Eye (tissue), 1 donor: Measurements from ENCODE around the gene RPUSD4.

Experiments used
- DNase-seq: peaks from one replicate; pipeline ENCODE4 v3.0.0-alpha.2; 2015

Gene RPUSD4

DNA sequence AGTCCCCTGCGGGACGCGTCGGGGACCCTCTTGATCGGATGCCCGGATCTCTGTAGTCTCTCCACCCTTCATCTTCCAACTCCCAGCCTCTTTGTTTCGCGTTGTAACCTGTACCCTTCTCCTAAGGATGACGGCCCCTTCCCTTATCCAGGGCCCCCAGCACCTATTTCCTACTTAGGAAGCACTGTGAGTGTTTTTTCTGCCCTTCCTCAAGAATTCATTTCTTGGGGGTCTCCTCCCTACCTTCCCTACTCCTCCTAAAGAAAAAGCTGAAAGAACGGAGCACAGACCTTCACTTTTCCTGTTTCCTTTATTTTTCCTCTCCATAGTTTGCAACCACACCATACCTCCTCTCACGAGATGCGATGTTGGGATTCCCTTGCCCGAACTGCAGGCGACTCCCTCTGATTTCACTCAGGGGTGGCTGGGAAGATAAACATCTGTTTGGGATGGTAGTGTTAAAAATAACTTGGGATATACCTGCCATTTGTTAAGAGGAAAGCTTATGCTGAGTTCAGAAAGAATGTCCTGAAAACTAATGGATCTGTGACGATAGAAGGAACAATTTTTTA lies 725 bp upstream of the RPUSD4 start:
- DNase-seq: no peak

DNA sequence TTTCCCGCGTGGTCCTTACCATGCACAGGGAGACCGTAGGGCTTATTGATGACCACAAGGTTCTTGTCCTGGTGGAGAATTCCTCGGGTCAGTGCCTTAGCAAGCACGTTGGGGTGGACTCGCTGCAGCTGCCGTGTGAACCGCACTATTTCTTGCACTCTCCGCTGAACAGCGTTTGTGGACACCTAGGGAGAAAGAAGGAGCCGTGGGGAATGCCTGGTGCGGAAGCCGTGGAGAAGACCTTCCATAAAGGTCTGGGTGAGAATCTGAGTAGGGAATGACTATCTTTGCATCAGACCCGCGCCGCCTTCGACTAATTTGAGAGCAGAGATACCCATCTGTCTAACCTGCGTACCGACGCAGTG lies 597 bp downstream of the RPUSD4 start:
- no peak for DNase-seq

DNA sequence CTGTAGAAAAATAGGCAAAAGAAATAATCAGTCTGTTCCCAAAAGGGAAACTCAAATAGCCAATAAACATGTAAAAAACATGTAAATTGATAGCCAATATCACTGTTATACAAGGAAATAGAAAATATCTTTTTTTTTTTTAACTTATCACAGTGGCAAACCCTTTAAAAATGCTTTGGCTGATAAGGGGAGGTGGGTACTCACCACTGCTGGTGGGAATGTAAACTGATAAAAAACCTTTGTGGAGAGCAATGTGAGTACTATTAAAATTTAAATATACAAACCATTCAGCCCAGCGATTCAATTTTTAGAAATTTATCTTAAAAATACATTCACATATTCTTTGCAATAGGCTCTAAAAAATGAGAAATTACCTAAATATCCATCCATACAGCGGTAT lies 3.6 kb downstream of the RPUSD4 start:
- DNase-seq: no peak

DNA sequence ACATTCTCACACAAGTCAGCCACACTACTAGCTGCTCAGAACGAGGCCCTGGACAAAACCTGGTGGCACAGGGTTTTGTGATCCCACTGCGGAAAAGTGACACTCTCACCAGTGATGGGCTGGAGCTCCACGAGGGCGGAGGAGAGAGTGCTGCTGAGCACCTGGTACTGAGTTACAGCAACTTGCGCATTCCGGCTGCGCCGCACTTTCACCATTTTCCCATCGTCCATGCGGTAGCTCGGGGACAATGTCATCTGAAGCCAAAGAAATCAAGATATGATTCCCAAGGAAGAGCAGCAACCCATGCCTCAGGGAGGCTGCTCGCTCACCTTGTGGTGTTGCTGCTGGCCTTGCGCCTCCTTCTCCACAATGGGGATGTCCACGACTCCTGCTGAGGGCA lies 6.1 kb downstream of the RPUSD4 start:
- no peak for DNase-seq

DNA sequence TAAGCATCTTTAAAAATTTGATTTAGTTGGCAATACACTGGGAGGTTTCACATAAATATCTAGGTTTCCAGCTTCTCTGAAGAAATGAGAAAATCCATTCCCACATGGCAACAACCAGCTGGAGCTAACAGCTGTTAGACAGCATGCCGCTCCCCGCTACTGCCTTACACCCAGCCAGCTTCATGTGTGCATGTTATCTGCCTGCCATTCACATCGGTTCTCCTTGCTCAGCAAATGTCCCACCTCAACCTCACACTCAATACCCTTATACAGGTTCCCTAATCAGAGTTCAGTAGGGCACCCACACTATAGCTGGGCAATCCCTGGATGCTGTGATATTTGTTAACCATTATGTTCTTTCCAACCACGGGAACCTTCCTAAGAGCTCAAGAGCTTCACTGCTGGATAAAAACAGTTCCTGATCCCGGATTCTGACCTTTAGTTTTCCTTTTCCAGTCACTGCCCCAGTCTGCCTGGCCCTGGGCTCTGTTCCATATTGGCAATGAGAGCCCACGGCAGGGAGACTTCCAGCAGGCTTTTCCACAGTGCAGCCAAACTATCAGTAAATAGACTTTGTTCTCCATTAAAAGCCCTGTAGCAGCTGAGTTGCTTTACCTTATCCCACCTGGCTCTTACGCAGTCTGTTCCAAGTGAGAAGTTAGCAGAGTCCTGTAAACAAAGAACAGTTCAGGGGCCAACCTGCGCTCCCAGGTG lies 8.6 kb downstream of the RPUSD4 start:
- DNase-seq: no peak

DNA sequence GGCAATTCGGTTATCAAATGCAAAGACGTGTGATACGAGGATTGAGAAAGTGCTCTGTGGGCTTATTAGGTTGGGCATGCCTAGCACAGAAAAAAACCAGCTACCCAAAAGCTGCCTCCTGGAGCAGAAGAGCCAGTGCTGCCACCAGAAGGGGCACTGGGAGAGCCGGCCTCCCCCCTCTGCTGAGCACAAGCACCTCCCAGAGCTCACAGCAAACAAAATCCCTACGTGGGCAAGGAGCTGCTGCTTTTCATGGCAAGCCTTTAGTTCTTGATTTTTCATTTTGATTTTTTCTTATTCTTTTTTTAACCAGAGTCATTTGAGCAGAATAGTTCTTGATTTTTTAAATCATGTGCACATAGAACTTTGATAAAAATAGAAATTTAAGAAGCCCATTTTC lies 12.8 kb downstream of the RPUSD4 start:
- DNase-seq: no peak

DNA sequence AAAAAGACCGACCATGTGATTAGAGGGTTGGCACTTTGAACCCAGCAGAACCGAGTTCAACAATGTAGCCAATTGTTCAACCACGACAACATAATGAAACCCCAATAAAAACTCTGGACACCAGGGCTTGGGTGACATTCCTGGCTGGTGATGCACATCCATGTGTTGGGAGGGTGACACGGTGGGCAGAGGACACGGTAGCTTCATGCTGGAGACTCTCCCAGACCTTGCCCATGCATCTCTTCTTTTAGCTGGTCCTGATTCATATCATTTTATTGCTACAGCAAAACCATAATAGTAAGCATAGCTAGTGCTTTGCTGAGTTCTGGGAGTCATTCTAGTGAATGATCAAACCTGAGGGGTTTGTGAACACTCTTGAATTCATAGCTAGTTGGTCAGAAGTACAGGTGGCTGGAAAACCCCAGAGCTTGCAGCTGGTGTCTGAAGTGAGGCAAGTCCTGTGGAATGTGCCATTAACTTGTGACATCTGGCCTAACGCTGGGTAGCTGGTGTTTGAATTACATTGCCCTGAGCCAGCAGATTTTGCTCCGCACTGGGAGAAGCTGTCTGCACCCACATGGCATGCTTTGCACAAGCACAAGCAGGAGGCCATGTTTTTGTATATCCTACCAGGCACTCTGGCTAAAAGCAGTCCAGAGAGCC lies 14.0 kb downstream of the RPUSD4 start:
- no peak for DNase-seq

DNA sequence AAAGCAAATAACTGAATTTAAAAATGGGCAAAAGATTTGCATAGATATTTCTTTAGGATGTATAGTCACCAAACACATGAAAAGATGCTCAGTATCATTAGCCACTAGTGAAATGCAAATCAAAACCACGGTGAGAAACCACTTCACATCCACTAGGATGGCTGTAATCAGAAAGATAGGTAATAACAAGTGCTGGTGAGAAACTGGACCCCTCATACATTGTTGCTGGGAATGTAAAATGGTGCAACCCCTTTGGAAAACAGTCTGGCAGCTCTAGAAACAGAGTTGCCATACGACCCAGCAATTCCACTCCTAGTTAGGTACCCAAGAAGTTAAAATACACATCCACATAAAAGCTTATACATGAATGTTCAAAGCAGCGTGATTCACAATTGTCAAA lies 16.3 kb downstream of the RPUSD4 start:
- DNase-seq: no peak

DNA sequence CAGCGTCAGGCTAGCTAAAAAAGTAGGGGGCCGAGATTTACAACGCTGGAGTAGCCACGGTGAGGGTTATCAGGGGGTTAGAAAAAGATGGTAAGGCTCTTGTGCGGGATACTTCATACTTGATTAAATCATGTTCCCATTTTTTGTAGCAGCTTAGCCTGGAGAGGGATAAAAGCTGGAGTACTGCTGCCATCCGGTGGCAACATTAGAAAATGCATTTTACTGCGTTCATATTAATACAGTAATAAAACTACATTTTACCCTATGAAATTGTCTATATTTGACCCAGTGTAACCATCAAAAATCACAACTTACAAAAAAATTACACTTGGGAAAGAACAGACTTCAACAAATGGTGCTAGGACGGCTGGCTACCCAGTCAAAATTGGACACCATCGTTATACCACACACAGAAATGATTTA lies 17.3 kb downstream of the RPUSD4 start:
- peak; percentile 89 for DNase-seq

DNA sequence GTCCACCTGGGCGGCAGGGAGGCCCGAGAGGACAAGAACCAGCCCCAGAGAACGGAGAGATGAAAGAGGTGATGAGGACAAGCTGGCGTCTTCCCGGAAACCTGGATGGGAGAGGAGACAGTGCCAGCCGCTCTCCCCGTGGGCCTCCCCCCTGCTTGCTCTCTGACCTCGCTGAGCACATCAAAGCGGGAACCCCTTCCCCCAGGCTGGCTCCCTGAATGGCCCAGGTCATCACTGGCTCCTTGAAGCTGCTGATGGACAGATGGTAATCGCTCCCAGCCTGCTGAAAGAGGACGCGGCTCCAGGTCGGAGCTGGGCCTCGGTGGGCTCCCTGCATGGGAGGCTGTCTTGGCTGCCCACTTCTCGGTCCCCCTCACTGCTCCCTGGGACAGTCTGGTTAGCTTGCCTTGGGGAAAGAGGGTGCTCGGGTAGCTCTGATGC lies 18.4 kb downstream of the RPUSD4 start:
- DNase-seq: no peak

DNA sequence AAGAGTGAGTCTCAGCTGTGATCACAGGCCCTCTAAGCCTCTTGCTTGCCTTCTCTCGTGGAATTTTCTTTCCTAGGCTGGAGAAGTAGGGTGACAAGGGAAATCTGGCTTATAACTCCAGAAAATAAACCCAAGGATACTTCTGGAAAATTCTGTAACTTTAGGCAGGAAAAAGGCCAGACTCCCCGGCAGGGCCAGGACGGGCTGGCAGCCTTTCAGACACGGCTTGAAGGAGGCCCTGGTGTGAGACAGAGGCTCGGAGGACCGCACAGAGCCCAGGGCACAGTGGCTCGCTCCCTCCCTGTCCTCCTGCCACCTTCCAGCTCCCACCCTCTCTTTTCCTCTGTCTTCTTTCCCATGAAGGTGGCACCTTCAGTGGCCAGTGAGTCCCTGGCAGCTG lies 19.1 kb downstream of the RPUSD4 start:
- no peak for DNase-seq

DNA sequence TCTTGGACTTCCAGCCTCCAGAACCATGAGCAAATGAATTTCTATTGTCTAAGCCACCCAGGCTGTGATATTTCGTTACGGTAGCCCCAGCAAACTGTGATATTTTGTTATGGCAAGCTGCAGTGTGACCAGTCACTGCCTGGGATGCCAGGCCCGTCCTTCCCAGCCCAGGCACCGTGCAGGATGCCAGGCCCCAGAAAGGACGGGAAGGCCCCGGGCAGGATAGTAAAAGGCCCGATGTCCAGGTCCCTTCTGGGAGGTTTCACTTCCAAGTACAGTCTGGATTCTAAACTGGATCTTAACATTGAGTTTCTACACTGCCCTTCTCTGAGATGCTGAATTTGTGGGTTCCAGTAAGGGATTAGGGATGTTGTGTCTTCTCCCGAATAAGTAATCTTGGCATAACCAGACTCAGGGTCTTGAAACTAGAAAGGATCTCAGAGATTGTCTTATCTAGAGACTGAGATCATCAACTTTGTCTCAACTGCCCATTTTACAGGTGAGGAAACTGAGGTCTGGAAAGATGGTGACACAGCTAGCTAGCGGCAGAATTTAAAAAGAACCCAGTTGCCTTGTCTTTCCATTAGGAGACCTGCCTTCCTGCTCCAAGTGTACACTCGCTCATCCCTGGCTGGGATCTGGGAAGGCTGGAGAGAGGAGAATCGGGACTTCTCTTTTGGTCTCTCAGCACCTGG lies 19.9 kb downstream of the RPUSD4 start:
- DNase-seq: no peak

DNA sequence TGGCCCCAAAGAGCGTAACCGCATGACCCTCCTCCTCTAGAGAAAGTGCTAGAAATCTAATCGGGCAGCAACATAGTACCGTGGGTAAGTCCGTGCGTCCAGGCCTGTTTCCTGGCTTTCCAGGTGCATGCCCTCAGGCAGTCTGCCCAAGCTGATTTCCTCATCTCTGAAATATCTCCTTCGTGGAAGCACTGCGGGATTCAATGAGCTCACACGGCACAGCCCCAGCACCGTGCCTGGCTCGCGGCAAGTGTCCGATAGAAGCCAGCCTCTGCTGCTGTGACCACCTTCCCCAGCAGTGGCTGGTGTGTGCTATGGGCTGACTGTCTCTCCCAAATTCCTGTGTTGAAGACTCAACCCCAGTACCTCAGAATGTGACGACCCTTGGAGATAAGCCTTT lies 20.7 kb downstream of the RPUSD4 start:
- no peak for DNase-seq

DNA sequence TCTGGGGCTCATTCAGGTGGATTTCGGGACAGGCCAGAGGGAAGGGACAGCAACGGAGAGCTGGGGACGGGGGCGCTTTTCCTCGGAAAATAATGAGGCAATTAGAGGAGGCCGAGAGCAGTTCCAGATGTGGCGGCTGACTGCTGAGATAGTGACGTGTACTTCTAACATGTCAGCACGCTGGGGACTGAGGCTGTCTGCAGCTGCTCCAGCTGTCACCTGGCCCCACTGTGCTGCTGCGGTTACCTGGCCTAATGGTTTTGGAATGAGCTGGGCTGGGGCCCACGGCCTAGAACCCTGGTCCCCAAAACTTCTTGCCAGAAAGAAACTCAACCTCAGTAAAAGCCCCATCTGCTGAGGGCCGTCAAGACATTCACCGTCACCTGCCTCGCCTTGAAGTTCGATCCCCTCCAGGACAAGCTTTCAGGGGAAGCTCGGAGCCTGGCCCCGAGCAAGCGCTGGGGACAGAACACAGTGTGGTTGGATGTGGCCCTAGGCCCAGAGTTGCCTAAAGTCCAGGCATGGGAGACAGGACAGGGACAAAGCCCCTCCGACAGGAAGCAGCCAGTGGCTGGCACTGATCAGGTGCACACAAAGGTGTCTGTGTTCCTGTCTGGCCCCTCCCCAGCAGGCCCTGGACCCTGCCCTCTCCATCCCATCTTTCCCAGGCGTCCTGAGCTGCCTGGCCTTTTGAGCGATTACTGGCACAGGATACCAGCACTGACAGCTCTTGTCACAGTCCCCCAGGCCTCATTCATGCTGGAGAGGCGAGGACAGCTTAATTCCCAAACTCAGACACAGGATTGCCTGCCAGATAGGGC lies 22.1 kb downstream of the RPUSD4 start:
- DNase-seq: no peak

DNA sequence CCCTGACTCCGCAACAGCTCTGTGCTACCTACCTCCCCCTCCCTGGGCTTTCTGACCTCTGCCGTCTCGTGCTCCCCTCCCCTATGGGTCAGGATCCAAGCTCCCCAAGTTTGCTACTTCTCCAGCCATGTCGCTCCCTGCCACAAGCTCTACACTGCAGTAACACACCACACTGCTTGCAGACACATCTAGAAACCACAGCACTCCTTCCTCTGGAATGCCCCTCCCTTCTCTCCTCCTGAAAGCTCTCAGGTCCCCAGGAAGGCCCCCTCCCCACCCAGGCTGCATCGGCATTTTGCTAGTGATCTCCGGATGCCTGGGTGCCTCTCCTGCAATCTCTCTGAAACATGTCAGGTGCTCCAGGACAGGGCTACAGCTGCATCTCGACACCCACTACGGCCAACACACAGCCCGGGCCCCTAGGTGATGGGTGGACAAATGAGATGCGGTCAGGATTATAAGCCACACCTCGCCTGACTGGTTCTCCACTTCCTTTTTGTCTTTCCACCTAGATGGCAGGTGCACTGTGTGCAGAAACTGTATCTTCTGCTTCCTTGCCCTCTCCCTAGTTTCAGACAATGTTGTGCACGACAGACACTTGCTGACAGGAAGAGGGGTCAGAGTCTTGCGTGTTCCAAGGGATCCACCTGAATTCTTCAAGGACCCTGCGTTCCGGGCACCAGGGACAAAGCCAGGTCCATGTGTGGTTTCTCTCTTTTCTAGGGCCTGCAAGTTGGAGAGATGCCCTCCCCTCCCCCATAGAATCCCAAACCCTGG lies 22.9 kb downstream of the RPUSD4 start:
- no peak for DNase-seq

DNA sequence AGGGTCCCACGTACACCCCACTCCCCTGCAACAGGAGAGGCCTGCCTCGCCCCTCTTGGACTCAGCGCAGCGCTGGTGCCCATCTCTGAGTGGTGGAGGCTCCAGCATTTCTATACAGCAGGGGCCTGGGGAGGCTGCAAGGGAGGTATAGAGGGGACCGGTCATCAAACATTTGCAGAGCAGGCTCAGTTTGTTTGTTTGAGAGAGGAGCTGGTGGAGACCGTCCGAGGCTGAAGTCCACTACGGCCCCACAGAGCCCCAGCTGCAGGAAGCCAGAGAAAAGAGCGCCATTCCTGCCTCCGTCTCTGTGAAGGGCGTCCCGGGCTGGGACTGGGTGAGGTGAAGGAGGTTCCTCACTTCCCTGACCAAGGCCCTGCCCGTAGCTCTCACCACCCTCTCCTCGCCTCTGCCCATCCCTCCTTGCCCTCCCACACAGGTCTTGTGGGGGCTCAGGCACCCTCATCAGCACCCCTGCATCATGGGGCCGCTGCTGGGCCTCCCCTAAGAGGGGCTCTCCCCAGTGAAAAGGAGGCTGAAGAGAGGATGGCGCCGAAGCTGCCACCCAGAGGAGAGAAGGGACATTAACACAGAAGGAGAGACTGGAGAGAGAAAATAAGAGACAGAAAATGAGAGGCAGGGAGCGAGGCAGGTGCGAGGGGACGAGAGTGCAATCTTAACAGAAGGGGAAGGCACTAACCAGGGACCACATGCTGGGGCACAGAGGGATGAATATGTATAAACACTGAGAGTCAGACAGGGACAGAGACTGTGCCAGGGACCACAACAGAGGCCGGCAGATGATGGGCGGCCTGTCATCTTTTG lies 24.5 kb downstream of the RPUSD4 start:
- DNase-seq: peak; percentile 54

DNA sequence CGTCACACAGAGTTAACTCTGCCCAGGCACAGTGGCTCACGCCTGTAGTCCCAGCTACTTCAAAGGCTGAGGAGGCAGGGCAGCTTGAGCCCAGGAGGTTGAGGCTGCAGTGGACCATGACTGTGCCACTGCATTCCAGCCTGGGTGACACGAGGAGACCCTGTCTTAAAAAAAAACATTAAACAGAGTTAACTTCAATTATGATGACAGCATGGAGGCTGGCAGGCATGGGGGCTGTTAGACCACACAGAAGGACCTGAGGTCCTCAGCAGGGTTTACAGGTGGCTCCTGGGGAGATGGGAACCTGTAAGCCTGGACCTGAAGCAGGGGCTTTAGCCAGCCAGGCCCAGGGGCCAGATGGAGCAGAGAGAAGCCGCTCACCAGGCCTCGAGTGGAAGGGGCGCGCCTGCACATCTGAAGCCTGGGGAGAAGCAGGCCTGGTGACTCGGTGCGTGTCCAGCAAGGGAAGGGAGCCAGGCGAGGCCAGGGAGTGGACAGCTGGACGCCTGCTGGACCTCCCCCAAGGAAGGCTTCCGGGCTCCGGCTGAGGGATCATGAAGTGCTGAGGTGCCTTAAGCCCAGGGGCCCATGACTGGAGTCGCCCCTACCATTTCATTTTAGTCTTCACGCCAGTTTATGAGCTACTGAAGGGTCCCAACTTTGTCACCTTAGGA lies 25.3 kb downstream of the RPUSD4 start:
- no peak for DNase-seq

DNA sequence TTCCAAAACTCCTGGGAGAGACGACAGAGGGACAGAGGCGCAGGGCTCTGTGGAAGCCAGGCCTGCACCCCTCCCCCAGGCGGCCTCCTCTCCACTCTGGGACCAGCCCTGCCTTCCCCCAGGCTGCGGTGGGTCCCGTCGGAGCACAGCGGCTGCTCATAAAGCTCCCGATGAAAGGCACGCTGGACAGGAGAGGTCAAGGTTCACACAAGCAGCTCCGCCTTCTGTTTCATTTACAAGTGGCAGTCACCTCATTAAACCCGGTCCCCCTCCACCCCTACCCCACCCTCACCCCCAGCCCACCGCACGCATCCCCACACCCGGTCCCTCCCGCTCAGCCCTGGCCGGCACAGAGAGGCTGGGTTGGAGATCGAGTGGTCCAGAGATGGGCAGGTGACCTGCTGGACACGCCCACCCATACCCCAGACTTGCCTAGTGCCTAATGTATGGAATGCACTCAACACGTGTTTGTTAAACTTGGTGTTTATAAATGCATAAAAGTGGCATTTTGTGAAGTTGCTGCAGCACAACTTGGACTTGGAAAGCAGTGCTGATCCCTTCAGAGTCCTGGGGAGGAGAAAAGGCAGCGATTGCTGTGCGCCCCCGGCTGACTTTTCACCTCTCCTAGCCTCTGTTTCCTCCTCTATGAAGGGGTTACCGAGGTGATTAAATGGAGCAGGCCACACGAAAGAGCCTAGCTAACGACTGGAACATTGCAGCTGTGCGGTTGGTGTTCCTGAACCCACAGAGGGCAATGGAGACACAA lies 26.0 kb downstream of the RPUSD4 start:
- DNase-seq: peak; percentile 58

DNA sequence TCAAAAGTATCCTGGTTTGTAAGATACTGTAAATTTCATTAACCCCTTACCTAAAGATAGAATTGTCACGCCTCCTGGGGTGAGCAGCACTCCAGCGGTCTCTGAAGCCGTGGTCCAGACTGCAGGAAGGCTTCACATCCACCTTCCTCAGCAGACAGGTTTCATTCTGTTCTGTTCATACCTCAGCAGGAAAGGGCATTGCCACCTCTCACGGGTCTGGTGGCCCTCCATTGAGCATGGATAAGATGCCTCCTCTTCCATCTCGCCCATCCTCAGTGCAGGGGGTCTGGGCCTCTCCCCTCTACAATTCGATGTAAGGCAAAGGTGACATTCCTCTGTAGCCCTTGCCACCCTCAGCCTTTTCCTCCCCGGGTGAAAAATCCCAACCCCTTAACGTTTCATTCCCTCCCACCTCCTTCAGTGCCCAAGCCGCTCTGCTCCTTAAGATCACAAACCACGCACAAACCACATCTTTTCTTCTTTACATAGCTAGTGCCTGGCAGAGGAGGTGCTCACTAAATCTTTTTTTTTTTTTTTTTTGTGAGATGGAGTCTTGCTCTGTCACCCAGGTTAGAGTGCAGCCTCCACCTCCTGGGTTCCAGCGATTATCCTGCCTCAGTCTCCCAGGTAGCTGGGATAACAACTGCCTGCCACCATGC lies 28.5 kb downstream of the RPUSD4 start:
- no peak for DNase-seq
